SKM-1 treated with dmso at 0.1 percent for 144 hours (cell line): ENCODE results near the gene RSPH6A.

Experiments
- DNase-seq: peaks from one replicate; lab custom pipeline; 2025; ENCODE audit not compliant: unreplicated experiment; lab: John Stamatoyannopoulos, UW

Gene RSPH6A

DNA sequence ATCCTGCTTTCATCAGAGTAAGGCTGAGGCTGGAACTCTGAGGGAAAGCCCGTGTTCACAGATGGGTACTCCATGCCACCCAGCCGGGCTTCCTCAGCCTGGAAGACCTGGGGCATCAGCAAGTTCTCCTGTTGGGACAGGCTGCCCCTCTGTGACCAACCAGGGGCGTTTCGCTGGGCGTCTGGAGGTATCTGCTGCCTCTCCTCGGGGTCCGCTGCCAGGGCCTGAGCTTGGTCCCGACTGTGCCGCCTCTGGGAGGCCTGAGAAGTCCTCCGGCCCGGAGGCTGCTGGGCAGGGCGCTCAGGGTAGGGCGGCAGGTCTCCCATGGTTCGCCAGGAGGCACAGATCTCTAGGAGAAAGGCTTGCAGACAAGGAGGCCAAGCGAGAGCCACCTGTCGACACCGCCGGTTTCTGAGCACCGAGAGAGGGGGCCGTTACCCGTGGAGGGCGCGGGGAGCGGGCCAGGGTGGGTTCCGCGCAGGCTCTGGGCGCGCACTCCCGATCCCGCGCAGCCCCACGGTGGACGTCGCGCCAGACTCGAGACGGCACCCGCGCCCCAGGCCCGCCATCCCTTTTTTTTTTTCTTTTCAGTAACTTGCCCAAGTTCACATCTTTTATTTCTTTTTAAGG is at the start of gene RSPH6A:
Gene RSPH6A, minus strand, starts transcription at position 458 of the 630 bp plus-strand sequence. Its CDS starts 132 bp downstream, at position 326.
- no peak for DNase-seq

GRCh38 chr19:45864629-45865082 is 49.5 kb upstream of the RSPH6A start:
- DNase-seq: no peak

DNA sequence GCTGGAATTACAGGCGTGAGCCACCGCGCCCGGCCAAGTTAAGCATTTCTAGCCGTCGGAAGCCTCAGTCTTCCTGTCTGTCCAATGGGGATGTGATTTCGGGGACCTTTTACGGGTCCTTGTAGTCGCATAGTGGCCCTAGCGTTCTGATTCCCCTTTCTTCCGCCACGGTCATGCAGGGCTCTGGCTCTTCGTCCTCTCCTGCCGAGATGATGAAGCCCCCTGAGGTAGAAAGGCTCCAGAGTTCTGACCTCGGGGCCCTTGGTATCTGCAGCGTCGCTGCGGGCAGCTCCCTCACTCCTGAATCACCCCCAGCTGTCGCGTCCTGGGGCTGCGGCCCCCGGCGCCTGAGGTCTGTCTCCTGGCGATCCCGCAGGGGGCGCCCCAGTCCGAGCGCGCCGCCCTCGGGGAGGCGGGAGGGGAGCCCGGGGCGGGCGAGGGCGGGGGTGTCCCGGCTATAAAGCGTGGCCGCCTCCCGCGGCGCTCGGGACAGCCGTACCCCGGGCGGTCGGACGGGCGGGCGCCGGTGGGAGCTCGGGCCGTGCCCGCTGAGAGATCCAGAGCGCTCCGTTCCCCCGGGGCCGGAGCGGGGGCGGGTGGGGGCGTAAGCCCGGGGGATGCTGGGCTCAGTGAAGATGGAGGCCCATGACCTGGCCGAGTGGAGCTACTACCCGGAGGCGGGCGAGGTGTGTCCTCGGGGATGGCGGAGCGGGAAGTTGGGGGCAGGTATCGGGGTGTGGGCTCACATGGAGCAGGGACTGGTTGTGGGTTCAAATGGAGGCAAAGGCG is 48.9 kb upstream of the RSPH6A start, which contains the start of gene FOXA3:
Gene FOXA3, plus strand, starts transcription at position 487 of the 789 bp plus-strand sequence. Its CDS starts 131 bp downstream, at position 618.
- no peak for DNase-seq

- no peak for DNase-seq
Observed at GRCh38 chr19:45863335-45863839, 48.3 kb upstream of the RSPH6A start.

DNA sequence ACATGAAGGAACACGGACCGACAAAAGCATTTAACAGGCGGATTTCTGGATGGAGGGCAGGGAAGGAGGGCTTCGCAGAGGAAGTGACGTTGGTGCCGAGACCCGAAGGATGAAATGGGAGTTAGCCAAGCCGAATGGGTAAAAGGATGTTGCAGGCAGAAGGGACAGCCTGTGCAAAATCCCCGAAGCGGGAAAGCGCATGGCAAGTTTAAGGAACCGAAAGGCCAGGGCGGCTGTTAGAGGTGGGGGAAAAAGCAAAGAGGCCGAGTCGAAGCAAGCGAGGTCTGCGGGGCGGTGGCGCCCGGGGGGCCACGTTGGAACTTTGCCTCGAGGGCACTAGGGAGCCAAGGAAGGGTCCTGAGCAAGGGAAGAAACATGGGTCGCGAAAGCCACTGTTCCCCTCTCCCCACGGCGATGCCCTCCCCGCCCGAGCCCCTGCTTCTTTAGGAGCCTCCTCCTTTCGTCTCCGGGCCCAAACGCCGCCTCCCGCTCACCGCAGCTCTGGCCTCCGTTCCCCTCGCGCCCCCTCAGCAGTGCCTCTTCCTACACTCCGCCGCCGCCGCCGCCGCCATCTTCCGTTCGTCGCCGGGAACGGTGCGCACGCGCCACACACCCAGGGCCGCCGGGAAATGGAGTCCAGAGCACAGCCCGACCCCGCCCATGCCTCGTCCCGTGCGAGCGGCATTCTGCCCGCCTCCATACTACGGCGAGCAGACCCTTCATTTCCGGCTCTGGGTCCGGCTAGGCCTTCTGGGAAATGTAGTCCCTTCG is 47.6 kb upstream of the RSPH6A start, which contains the start of gene SYMPK:
Gene SYMPK, minus strand, starts transcription at position 584 of the 771 bp plus-strand sequence. CDS start 8,652 bp downstream, outside the sequence.
- peak; percentile 87 for DNase-seq

- DNase-seq: no peak
Observed at GRCh38 chr19:45862271-45862563, 47.1 kb upstream of the RSPH6A start.

GRCh38 chr19:45860359-45861259 is 45.5 kb upstream of the RSPH6A start:
- DNase-seq: no peak

DNA sequence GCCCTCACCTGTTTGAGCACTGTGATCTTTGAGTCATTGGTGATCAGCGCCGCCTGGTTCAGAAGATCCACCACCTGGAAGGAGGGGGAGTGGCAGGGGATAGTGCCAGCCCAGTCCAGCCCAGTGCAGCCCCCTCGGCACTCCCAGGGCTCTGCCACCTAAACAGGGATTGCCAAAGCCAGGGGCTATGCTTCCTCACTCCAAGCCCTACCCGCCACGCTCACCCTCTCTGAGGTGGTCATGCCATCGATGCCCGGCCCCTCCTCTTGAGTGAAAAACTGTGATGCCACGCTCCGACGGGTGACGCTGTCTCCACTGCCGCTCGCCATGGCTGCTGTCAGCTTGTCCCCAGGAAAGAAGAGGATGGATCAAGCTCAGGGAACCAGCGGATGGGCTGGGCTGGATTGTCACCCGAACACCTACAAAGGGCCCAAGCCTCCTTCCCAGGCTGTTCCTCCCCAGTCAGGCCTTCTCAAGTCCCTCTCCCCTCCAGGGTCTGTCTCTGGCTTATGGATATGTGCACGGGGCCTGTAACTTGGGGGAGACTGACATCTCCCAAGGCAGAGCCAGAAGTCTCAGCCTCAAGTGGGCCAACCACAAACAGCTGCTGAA is 39.2 kb upstream of the RSPH6A start:
- DNase-seq: no peak

GRCh38 chr19:45852983-45853382 is 37.9 kb upstream of the RSPH6A start:
- no peak for DNase-seq

GRCh38 chr19:45852145-45852750 is 37.1 kb upstream of the RSPH6A start:
- no peak for DNase-seq

DNA sequence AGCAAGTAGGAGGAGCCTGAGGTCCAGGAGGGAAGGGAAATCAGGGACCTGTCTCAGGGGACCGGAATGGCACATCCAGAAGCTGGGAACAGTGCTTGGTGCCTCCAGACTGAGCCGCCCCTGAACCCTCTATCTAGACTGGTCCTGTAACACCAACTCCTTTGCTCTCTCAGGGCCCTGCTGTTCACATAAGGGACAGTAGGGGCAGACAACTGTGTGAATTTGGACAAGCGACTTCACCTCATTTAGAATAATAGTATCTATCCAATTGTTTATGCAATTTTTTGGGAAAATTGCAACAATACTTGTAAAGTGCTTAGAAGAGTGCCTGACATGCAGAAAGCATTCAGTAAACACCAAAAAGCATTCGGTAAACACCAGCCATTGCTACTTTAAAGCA is 33.8 kb upstream of the RSPH6A start:
- DNase-seq: no peak

GRCh38 chr19:45847663-45848062 is 32.6 kb upstream of the RSPH6A start:
- DNase-seq: no peak

DNA sequence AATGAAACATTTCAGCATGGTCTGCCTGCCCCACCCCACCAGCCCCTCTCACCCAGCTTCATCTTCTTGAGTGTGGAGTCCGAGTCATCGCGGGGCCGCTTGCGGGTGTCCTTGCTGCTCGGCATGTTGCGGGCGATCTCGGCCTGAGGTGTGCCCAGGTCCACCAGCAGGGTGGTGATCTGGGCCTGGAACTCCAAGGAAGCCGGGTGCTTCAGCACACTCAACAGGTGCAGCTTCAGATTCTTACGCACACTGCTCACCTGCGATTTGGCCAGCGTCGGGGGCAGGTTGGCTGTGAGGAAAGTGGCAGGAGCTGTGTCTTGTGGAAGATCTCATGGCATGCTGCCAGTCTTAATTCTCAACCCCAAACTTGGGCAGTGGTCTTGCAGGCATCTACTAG is 27.1 kb upstream of the RSPH6A start:
- no peak for DNase-seq

GRCh38 chr19:45834970-45835369 is 19.9 kb upstream of the RSPH6A start:
- DNase-seq: no peak

DNA sequence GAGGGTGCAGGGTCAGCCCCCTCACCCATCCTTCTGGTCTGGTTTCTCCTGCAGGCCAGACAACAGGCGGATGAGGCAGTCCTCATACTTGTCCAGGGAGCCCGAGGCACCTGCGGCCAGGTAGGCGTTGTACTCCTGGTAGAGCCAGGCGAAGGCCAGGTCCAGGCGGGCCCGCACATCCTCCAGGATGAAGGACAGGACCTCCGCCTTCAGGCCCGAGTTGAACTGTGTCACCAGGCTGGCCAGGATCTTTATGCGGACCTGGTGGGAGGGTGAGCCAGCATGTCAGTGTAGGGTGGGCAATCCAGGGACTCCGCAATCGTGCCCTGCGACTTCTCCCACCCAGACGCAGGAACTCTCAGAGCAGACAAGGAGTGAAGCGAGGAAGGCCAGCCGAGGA is 13.8 kb upstream of the RSPH6A start:
- no peak for DNase-seq

DNA sequence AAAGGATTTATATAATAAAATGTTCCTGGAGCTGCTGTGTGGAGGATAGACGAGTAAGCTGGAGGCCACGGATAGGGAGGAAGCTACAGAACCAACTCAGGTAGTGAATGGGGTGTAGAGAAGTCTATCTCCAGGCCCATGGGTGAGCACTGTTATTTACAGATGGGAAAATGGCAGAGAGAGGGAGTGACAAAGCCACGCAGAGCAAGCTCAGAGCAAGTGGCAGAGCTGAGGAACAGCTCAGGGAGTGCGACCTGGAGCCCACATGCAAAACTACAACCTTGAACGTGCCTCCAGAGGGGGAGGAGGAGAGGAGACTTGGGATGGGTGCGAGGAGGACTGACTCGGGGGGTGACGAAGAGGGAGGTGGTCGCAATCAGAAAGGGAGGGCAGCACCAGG is 13.4 kb upstream of the RSPH6A start:
- no peak for DNase-seq

GRCh38 chr19:45827459-45828093 is 12.5 kb upstream of the RSPH6A start:
- DNase-seq: no peak

- DNase-seq: no peak
Observed at GRCh38 chr19:45826934-45827333, 11.8 kb upstream of the RSPH6A start.
